AG04449 (cell line): ENCODE measurements around the gene ATP10A.
"Not testable (repeated sequence)": the region's sequence is repeated elsewhere in the genome, so short reads cannot be mapped to it uniquely, and the experiment has no call there.

Experiments
- CTCF ChIA-PET: fragments of 350-600 bp; formaldehyde crosslinking; extraction: SDS; loops from one replicate; lab custom pipeline; 2021; ENCODE audit warnings: antibody characterized with exemption; lab: Yijun Ruan, JAX
- POLR2A ChIA-PET: fragments of 400-600, 350-600 bp; formaldehyde crosslinking; extraction: SDS; loops from one replicate; lab custom pipeline; 2020; ENCODE audit warnings: antibody characterized with exemption, inconsistent platforms; lab: Yijun Ruan, JAX
- DNase-seq: peaks from one replicate; pipeline ENCODE4 v3.0.0-alpha.2; 2010; ENCODE audit warnings: low read depth, low spot score
- H3K4me3 ChIP-seq: 2 replicates; pipeline ENCODE4 v1.5.1; 2011; ENCODE audit warnings: low read depth, mild to moderate bottlenecking, control low read depth, low read length
- TF ChIP-seq, protein P1 (sequence below): IDR thresholded peaks from one replicate; pipeline ENCODE4 v1.5.1; 2011; ENCODE audit warnings: mild to moderate bottlenecking, moderate library complexity, low read length, control low read depth, inconsistent platforms; ENCODE audit not compliant: insufficient read depth; ENCODE audit errors: missing control alignments

Gene ATP10A

GRCh38 chr15:25886498-25887140 is 23.5 kb upstream of the ATP10A start:
- TF ChIP-seq, protein P1, sequence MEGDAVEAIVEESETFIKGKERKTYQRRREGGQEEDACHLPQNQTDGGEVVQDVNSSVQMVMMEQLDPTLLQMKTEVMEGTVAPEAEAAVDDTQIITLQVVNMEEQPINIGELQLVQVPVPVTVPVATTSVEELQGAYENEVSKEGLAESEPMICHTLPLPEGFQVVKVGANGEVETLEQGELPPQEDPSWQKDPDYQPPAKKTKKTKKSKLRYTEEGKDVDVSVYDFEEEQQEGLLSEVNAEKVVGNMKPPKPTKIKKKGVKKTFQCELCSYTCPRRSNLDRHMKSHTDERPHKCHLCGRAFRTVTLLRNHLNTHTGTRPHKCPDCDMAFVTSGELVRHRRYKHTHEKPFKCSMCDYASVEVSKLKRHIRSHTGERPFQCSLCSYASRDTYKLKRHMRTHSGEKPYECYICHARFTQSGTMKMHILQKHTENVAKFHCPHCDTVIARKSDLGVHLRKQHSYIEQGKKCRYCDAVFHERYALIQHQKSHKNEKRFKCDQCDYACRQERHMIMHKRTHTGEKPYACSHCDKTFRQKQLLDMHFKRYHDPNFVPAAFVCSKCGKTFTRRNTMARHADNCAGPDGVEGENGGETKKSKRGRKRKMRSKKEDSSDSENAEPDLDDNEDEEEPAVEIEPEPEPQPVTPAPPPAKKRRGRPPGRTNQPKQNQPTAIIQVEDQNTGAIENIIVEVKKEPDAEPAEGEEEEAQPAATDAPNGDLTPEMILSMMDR: no peak
- no peak for DNase-seq
- CTCF ChIA-PET: interaction anchor here (1.2 kb wide), 1 partner anchor 47 kb away, joined by 4 read pairs; no protein-coding TSS in a partner anchor
- H3K4me3 ChIP-seq: no peak overlapping the region
- POLR2A ChIA-PET: no interaction called here

DNA sequence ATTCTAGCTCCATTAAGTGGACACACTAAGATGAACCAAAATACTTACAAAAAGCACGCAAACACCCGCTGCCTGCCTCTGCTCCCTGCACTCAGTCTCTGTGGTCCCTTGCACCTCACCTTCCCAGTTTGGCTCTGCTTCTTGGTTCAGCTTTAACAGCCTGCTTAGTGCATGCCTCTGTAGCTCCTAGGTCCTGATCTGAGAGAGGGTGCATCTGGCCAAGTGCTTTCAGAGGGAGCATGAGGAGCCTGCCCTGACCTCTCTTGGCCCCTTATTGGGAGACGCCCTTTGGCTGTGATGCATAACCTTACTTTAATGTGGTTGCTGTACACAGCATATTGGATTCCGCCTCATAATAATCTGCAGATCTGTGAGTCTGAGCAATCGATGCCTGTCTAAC is 21.2 kb upstream of the ATP10A start:
- CTCF ChIA-PET: interaction anchor here (0.8 to 2.4 kb wide), 2 partner anchors 48 to 101 kb away, joined by 3 to 10 read pairs; no protein-coding TSS in a partner anchor
- POLR2A ChIA-PET: interaction anchor here (0.6 to 1.8 kb wide), 9 partner anchors 8 to 101 kb away, joined by 3 to 7 read pairs (median 4); no protein-coding TSS in a partner anchor
- TF ChIP-seq, protein P1: no peak
- no peak for DNase-seq
- H3K4me3 ChIP-seq: peak overlapping the region; percentile 7; the same call in 1 of the 2 replicates

DNA sequence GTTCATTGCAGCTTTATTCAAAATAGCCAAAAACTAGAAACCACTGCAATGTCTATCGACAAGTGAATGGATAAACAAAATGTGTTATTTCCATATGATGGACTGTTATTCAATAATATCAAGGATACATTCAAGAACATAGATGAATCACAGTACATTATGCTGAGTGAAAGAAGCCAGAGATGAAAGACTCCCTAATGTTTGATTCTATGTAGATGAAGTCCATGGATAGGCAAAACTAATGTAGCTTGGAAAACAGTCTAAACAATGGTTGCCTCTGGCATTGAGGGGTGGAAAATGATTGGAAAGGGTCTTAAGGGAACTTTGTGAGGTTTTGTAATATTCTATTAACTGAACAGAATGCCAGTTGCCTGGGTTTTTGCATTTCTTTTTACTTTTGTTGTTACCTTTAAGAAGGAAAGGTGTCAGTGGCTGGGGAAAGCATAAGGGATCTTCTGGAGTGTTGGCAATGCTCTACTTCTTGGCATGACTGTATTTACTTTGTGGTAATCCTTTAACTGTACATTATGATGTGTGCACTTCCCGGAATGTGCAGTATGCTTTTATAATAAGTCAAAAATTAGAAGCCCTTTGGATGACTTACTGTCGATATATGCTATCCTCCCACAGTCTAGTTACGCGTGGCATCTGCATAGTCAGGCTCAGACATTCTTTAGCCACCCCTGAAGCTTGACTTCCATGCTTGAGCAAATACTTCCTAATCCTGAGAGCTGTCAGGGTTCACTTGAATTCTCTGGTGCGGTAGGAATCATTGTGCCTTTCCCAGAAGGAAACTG is 20.5 kb upstream of the ATP10A start:
- H3K4me3 ChIP-seq: no peak overlapping the region
- DNase-seq: peak; percentile 99
- TF ChIP-seq, protein P1: no peak
- ChIA-PET CTCF (interaction anchor here (0.8 to 2.4 kb wide), 3 partner anchors 49 to 100 kb away, joined by 3 to 10 read pairs (median 4); no protein-coding TSS in a partner anchor), POLR2A (interaction anchor here (0.7 to 1.8 kb wide), 8 partner anchors 8 to 100 kb away, joined by 3 to 7 read pairs (median 4); no protein-coding TSS in a partner anchor)

DNA sequence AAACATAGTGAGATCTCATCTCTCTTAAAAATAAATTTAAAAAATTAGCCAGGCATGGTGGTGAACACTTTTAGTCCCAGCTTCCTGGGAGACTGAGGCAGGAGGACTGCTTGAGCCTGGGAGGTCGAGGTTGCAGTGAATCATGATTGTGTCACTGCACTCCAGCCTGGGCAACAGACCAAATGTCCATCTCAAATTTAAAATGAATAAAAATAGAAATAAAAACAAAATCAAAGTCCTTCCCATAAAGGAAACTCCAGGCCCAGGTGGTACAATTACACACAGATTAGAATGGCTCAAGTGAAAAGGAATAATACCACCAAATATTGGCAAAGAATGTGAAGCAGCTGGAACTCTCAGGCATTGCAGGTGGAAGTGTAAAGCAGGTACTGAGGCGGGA is 19.3 kb upstream of the ATP10A start:
- CTCF ChIA-PET: interaction anchor here (1.1 to 2.4 kb wide), 4 partner anchors 14 to 99 kb away, joined by 3 to 10 read pairs (median 5); no protein-coding TSS in a partner anchor
- TF ChIP-seq, protein P1: no peak
- no peak overlapping the region for H3K4me3 ChIP-seq
- DNase-seq: no peak
- POLR2A ChIA-PET: no interaction called here

GRCh38 chr15:25880877-25881276 is 17.8 kb upstream of the ATP10A start:
- DNase-seq, POLR2A ChIA-PET, H3K4me3 ChIP-seq: not testable (repeated sequence)
- CTCF ChIA-PET: interaction anchor here (1.2 to 1.4 kb wide), 2 partner anchors 12 to 16 kb away, joined by 3 to 6 read pairs; no protein-coding TSS in a partner anchor

DNA sequence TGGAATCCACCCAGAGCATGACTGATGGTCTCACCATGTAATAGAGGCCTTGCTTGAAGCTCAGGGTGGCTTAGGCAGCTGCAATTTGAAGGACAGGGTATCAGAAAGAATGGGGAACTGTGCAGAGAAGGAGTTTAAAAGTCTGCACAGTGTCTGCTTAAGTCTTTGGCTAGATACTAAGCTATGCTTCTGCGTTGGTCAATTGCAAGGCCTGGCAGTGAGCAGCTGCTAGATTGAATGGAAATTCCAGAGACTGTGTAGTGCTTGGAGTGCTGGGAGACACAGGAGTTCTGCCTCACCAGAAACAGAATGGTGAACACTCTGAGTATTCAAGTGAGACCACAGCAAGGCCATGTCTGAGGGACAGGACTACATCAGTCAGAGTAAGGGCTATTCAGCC is 17.3 kb upstream of the ATP10A start:
- ChIA-PET POLR2A (no interaction called here), CTCF (interaction anchor here (1.9 kb wide), 1 partner anchor 11 kb away, joined by 6 read pairs; no protein-coding TSS in a partner anchor)

More for the DNA sequence above, 17.3 kb upstream of the ATP10A start:
- DNase-seq: no peak
- TF ChIP-seq, protein P1: no peak
- no peak overlapping the region for H3K4me3 ChIP-seq
